Motor neuron (in vitro differentiated cells): ENCODE measurements around the gene MINDY3. TPM values are rescaled to one million over a fixed set of nuclear protein-coding genes. Genes with fewer than 3 reads are reported as not detected.
"Not testable (repeated sequence)": the region's sequence is repeated elsewhere in the genome, so short reads cannot be mapped to it uniquely, and the experiment has no call there.

Experiments used
- ATAC-seq, 8 experiments: fragments of 200-7000 bp; cut with Tn5 transposase; replicated peaks in 6 of 8; 2 replicates each; pipeline ENCODE4 v1.8.0; 2021; ENCODE audit warnings: mild to moderate bottlenecking in 8 of 8, moderate library complexity in 8 of 8
- H3K27ac ChIP-seq, 2 donors: fragments of 250-450 bp; sonication (Bioruptor Pico); 2 replicates each; pipeline ENCODE4 v1.9.0; 2021; ENCODE audit warnings: antibody characterized with exemption in 2 of 2, mild to moderate bottlenecking in 2 of 2, moderate library complexity in 1 of 2
- H3K4me1 ChIP-seq, 2 donors: fragments of 250-450 bp; sonication (Bioruptor Pico); replicated peaks in 1 of 2; 2 replicates each; pipeline ENCODE4 v1.6.1; 2021; ENCODE audit warnings: antibody characterized with exemption in 2 of 2, mild to moderate bottlenecking in 2 of 2, moderate library complexity in 1 of 2
- H3K4me3 ChIP-seq, 5 donors: fragments of 250-450 bp; sonication (Bioruptor Pico); 2 replicates each; pipeline ENCODE4 v1.9.0; 2021; ENCODE audit warnings: antibody characterized with exemption in 5 of 5, mild to moderate bottlenecking in 5 of 5, moderate library complexity in 4 of 5
- whole genome bisulfite sequencing, 10 experiments: fragments of 450-650 bp; shearing (Covaris generic); methylation state at CpG; one replicate each; pipeline ENCODE4 v1.0.0; 2022; 5-methylcytosine and 5-hydroxymethylcytosine counted together
- in situ Hi-C, 9 experiments: fragments of 400-800 bp; cut with MboI; loops; one replicate each; pipeline ENCODE4 v1.15.0; 2021; ENCODE audit warnings: low sequenced_read_pairs in 9 of 9, low pct_unique_long_range_greater_than_20kb in 2 of 9; ENCODE audit not compliant: unreplicated experiment in 9 of 9
- total RNA-seq, 8 experiments: library from RNA; unstranded; fragments of 300-600 nt; gene quantifications; 2 replicates each; pipeline versions ENCODE4 v1.2.3 to v1.2.4, GENCODE V29; 2022

Gene MINDY3
- total RNA-seq, 8 experiments from 2014 or later, result 29.1 to 63.4 (median 44.9) TPM

- ATAC-seq, result no peak
- WGBS, 10 experiments, result 78 to 100% (median 94%) methylated on average over 3 to 7 of the region's 7 CpGs; no CpG with 5 or more reads in 1 of the 10 experiments
- Histone ChIP-seq H3K4me1 (no peaks in the 10 kb centered on the region), H3K4me3 (no peak overlapping the region), H3K27ac (no peak overlapping the region)
- in situ Hi-C loops, result no loop called here
These were observed 78.8 kb downstream of the MINDY3 start for GRCh38 chr10:15781381-15781960.

GRCh38 chr10:15780353-15781135, 79.8 kb downstream of the MINDY3 start:
- Histone ChIP-seq H3K4me1 (no peaks in the 10 kb centered on the region), H3K27ac (no peak overlapping the region), H3K4me3 (no peak overlapping the region)
- in situ Hi-C loops, result no loop called here
- no peak for ATAC-seq
- WGBS, 10 experiments, result 29 to 100% (median 84%) methylated on average over 1 to 6 of the region's 6 CpGs

- in situ Hi-C loops, result no loop called here
- no peak overlapping the region for H3K27ac ChIP-seq
- peak in 2 of 8 experiments; percentile 39 to 61 for ATAC-seq
These were observed 84.8 kb downstream of the MINDY3 start for GRCh38 chr10:15775513-15775912.

GRCh38 chr10:15774534-15774933, 85.8 kb downstream of the MINDY3 start:
- ATAC-seq, result not testable (repeated sequence)
- 60 to 100% (median 100%) methylated on average over 1 to 2 of the region's 4 CpGs; no CpG with 5 or more reads in 2 of the 10 experiments for WGBS, 10 experiments

More at GRCh38 chr10:15775513-15775912, 84.8 kb downstream of the MINDY3 start:
- Histone ChIP-seq H3K4me3 (no peak overlapping the region), H3K4me1 (no peaks in the 10 kb centered on the region)
- WGBS, 10 experiments, result 0 to 100% (median 88%) methylated on average over 1 of the region's 1 CpG; no CpG with 5 or more reads in 2 of the 10 experiments

GRCh38 chr10:15764892-15765454, 95.3 kb downstream of the MINDY3 start:
- no peak overlapping the region for H3K27ac ChIP-seq
- H3K4me1 ChIP-seq, result no peaks in the 10 kb centered on the region
- in situ Hi-C loops, result no loop called here
- no peak overlapping the region for H3K4me3 ChIP-seq
- WGBS, 10 experiments, result 65 to 100% (median 94%) methylated on average over 1 to 2 of the region's 2 CpGs; no CpG with 5 or more reads in 1 of the 10 experiments
- peak in 2 of 8 experiments; percentile 37 to 61 for ATAC-seq

More at GRCh38 chr10:15774534-15774933, 85.8 kb downstream of the MINDY3 start:
- H3K4me3 ChIP-seq, H3K27ac ChIP-seq, H3K4me1 ChIP-seq, in situ Hi-C loops: not testable (repeated sequence)

- H3K27ac ChIP-seq, result no peak overlapping the region
- in situ Hi-C loops, result no loop called here
- no peak overlapping the region for H3K4me3 ChIP-seq
- 80 to 100% (median 80%) methylated on average over 1 to 2 of the region's 8 CpGs; no CpG with 5 or more reads in 7 of the 10 experiments for WGBS, 10 experiments
- H3K4me1 ChIP-seq, result no peaks in the 10 kb centered on the region
- ATAC-seq, result no peak
These were observed 97.3 kb downstream of the MINDY3 start for GRCh38 chr10:15763006-15763405.

GRCh38 chr10:15762239-15762638, 98.1 kb downstream of the MINDY3 start:
- ATAC-seq, H3K4me1 ChIP-seq, H3K4me3 ChIP-seq, H3K27ac ChIP-seq, in situ Hi-C loops: not testable (repeated sequence)
- WGBS, 10 experiments, result 60 to 94% (median 80%) methylated on average over 1 to 6 of the region's 6 CpGs; no CpG with 5 or more reads in 3 of the 10 experiments

- WGBS, 10 experiments, result 100% methylated on average over 2 of the region's 4 CpGs; no CpG with 5 or more reads in 9 of the 10 experiments
- ATAC-seq, in situ Hi-C loops, H3K4me1 ChIP-seq, H3K4me3 ChIP-seq, H3K27ac ChIP-seq: not testable (repeated sequence)
These were observed 99.1 kb downstream of the MINDY3 start for GRCh38 chr10:15761224-15761623.

- in situ Hi-C loops, result no loop called here
- Histone ChIP-seq H3K27ac (no peak overlapping the region), H3K4me3 (no peak overlapping the region), H3K4me1 (no peaks in the 10 kb centered on the region)
- WGBS, 10 experiments, result 40 to 100% (median 83%) methylated on average over 1 to 2 of the region's 2 CpGs; no CpG with 5 or more reads in 3 of the 10 experiments
- ATAC-seq, result no peak
These were observed 99.6 kb downstream of the MINDY3 start for GRCh38 chr10:15760681-15761080.

GRCh38 chr10:15759265-15759664, 101.0 kb downstream of the MINDY3 start:
- in situ Hi-C loops, result no loop called here
- no peak overlapping the region for H3K27ac ChIP-seq
- no peak for ATAC-seq

GRCh38 chr10:15758618-15759017, 101.7 kb downstream of the MINDY3 start:
- Histone ChIP-seq H3K4me3 (no peak overlapping the region), H3K4me1 (peaks cover 0 to 2% of the 10 kb centered on the region in 2 donors), H3K27ac (no peak overlapping the region)
- WGBS, 10 experiments, result 58 to 100% (median 88%) methylated on average over 1 to 5 of the region's 5 CpGs; no CpG with 5 or more reads in 1 of the 10 experiments
- in situ Hi-C loops, result no loop called here
- no peak for ATAC-seq

More at GRCh38 chr10:15759265-15759664, 101.0 kb downstream of the MINDY3 start:
- H3K4me1 ChIP-seq, result peaks cover 0 to 2% of the 10 kb centered on the region in 2 donors
- H3K4me3 ChIP-seq, result no peak overlapping the region

GRCh38 chr10:15754937-15755336, 105.4 kb downstream of the MINDY3 start:
- WGBS, 10 experiments, result 0 to 68% (median 6%) methylated on average over 1 to 2 of the region's 2 CpGs; no CpG with 5 or more reads in 2 of the 10 experiments
- in situ Hi-C loops, result no loop called here
- Histone ChIP-seq H3K27ac (no peak overlapping the region), H3K4me3 (no peak overlapping the region), H3K4me1 (peaks cover 0 to 2% of the 10 kb centered on the region in 2 donors)
- ATAC-seq, result peak in 1 of 8 experiments; percentile 20

- ATAC-seq, result no peak
- Histone ChIP-seq H3K27ac (no peak overlapping the region), H3K4me3 (no peak overlapping the region), H3K4me1 (peaks cover 0 to 7% of the 10 kb centered on the region in 2 donors)
- in situ Hi-C loops, result no loop called here
- 0 to 100% (median 67%) methylated on average over 1 to 5 of the region's 5 CpGs; no CpG with 5 or more reads in 2 of the 10 experiments for WGBS, 10 experiments
These were observed 109.3 kb downstream of the MINDY3 start for GRCh38 chr10:15751046-15751445.
